Renal pelvis (tissue), 12 donors: ENCODE data around the gene PPARD. TPM values are rescaled to one million over a fixed set of nuclear protein-coding genes. Genes with fewer than 3 reads are reported as not detected.
A peak's percentile ranks its signal among the peaks of the same experiment; 100 is the strongest.
"Not testable (repeated sequence)": the region's sequence is repeated elsewhere in the genome, so short reads cannot be mapped to it uniquely, and the experiment has no call there.

Experiments used
- DNase-seq: peaks from one replicate; pipeline ENCODE4 v3.0.0-alpha.2; 2013
- long read RNA-seq, 16 experiments: transcript quantifications; one replicate each; lab custom pipeline, GENCODE V29; 2026
- polyA plus RNA-seq, 3 donors: library from polyadenylated mRNA; unstranded; fragments of 120-200 nt; gene quantifications; one replicate each; pipeline ENCODE4 v1.2.1, GENCODE V29; 2013; ENCODE audit not compliant: insufficient read length in 3 of 3

PPARD gene
- 10 to 100 TPM; 25.8 to 28.7 (median 27.8) TPM for polyA plus RNA-seq
- long read RNA-seq, donor 1, partial matches to known transcripts, result 0 of 4 reads
- long read RNA-seq, donor 1, other reads (novel, unspliced or antisense), result 0 of 4 reads
- long read RNA-seq, donor 2, partial matches to known transcripts, result 0 of 4 reads
- long read RNA-seq, donor 2, other reads (novel, unspliced or antisense), result 0 of 4 reads
- long read RNA-seq, donor 3, transcript PPARD-203 (8 exons, 3,747 nt), result major isoform, 5 of 5 reads
- long read RNA-seq, donor 3, partial matches to known transcripts, result 0 of 5 reads
- long read RNA-seq, donor 3, other reads (novel, unspliced or antisense), result 0 of 5 reads
- long read RNA-seq, donor 4, transcript PPARD-203 (8 exons, 3,747 nt), result major isoform, 7 of 7 reads
- long read RNA-seq, donor 4, partial matches to known transcripts, result 0 of 7 reads
- long read RNA-seq, donor 4, other reads (novel, unspliced or antisense), result 0 of 7 reads
- long read RNA-seq, donor 5, result 0 reads
- long read RNA-seq, donor 6, partial matches to known transcripts, result 19 of 23 reads
- long read RNA-seq, donor 6, other reads (novel, unspliced or antisense), result 0 of 23 reads
- long read RNA-seq, donor 7, partial matches to known transcripts, result 22 of 24 reads
- long read RNA-seq, donor 7, other reads (novel, unspliced or antisense), result 0 of 24 reads
- long read RNA-seq, donor 8, result 0 reads
- long read RNA-seq, donor 9, partial matches to known transcripts, result 0 of 4 reads
- long read RNA-seq, donor 9, other reads (novel, unspliced or antisense), result 0 of 4 reads
- long read RNA-seq, donor 10, partial matches to known transcripts, result 0 of 3 reads
- long read RNA-seq, donor 10, other reads (novel, unspliced or antisense), result 0 of 3 reads
- long read RNA-seq, donor 11, partial matches to known transcripts, result 7 of 7 reads
- long read RNA-seq, donor 11, other reads (novel, unspliced or antisense), result 0 of 7 reads
- long read RNA-seq, donor 12, transcript PPARD-203 (8 exons, 3,747 nt), result major isoform, 7 of 7 reads
- long read RNA-seq, donor 12, partial matches to known transcripts, result 0 of 7 reads
- long read RNA-seq, donor 12, other reads (novel, unspliced or antisense), result 0 of 7 reads
- long read RNA-seq, donor 13, partial matches to known transcripts, result 0 of 1 reads
- long read RNA-seq, donor 13, other reads (novel, unspliced or antisense), result 0 of 1 reads
- long read RNA-seq, donor 14, partial matches to known transcripts, result 0 of 2 reads
- long read RNA-seq, donor 14, other reads (novel, unspliced or antisense), result 0 of 2 reads
- long read RNA-seq, donor 15, transcript PPARD-203 (8 exons, 3,747 nt), result major isoform, 11 of 11 reads
- long read RNA-seq, donor 15, partial matches to known transcripts, result 0 of 11 reads
- long read RNA-seq, donor 15, other reads (novel, unspliced or antisense), result 0 of 11 reads
- long read RNA-seq, donor 16, transcript PPARD-203 (8 exons, 3,747 nt), result major isoform, 5 of 5 reads
- long read RNA-seq, donor 16, partial matches to known transcripts, result 0 of 5 reads
- long read RNA-seq, donor 16, other reads (novel, unspliced or antisense), result 0 of 5 reads

GRCh38 chr6:35342258-35343091, at the start of gene PPARD:
TSS of gene PPARD (plus strand) at chr6:35342558. CDS start at chr6:35411088, 68,530 bp downstream.
- DNase-seq, result peak; percentile 96

- DNase-seq, result no peak
Measured at GRCh38 chr6:35293681-35294080, 48.7 kb upstream of the PPARD start.

- DNase-seq, result peak; percentile 20
Measured at GRCh38 chr6:35294308-35294945, 47.9 kb upstream of the PPARD start.

- no peak for DNase-seq
Measured at GRCh38 chr6:35295036-35295435, 47.3 kb upstream of the PPARD start.

- DNase-seq, result no peak
Measured at GRCh38 chr6:35295521-35296315, 46.6 kb upstream of the PPARD start.

- DNase-seq, result no peak
Measured at GRCh38 chr6:35296931-35297600, 45.3 kb upstream of the PPARD start.

- peak; percentile 86 for DNase-seq
Measured at GRCh38 chr6:35297601-35298481, 44.5 kb upstream of the PPARD start, which contains the start of gene DEF6. TSS of gene DEF6 (plus strand) at chr6:35297818. CDS start at chr6:35297857, 39 bp downstream.

GRCh38 chr6:35298625-35299140, 43.7 kb upstream of the PPARD start:
- DNase-seq, result no peak

- no peak for DNase-seq
Measured at GRCh38 chr6:35299674-35300073, 42.7 kb upstream of the PPARD start.

- DNase-seq, result no peak
Measured at GRCh38 chr6:35300848-35301247, 41.5 kb upstream of the PPARD start.

GRCh38 chr6:35302604-35303241, 39.6 kb upstream of the PPARD start:
- DNase-seq, result no peak

GRCh38 chr6:35304299-35304698, 38.1 kb upstream of the PPARD start:
- DNase-seq, result no peak

GRCh38 chr6:35305117-35305516, 37.2 kb upstream of the PPARD start:
- DNase-seq, result no peak

GRCh38 chr6:35307138-35307537, 35.2 kb upstream of the PPARD start:
- DNase-seq, result not testable (repeated sequence)

GRCh38 chr6:35308543-35308942, 33.8 kb upstream of the PPARD start:
- not testable (repeated sequence) for DNase-seq

- no peak for DNase-seq
Measured at GRCh38 chr6:35309611-35310264, 32.6 kb upstream of the PPARD start.
